GM12892 (cell line): ENCODE measurements around the gene HK1.

Experiments used
- POLR2AphosphoS5 ChIP-seq: IDR thresholded peaks from 2 replicates; pipeline ENCODE4 v1.6.1; 2011; ENCODE audit warnings: low read depth, low read length, control low read depth
- TAF1 ChIP-seq: IDR thresholded peaks from 2 replicates; pipeline ENCODE4 v1.6.1; 2011; ENCODE audit warnings: low read depth, mild to moderate bottlenecking, control low read depth, low read length, borderline replicate concordance

DNA sequence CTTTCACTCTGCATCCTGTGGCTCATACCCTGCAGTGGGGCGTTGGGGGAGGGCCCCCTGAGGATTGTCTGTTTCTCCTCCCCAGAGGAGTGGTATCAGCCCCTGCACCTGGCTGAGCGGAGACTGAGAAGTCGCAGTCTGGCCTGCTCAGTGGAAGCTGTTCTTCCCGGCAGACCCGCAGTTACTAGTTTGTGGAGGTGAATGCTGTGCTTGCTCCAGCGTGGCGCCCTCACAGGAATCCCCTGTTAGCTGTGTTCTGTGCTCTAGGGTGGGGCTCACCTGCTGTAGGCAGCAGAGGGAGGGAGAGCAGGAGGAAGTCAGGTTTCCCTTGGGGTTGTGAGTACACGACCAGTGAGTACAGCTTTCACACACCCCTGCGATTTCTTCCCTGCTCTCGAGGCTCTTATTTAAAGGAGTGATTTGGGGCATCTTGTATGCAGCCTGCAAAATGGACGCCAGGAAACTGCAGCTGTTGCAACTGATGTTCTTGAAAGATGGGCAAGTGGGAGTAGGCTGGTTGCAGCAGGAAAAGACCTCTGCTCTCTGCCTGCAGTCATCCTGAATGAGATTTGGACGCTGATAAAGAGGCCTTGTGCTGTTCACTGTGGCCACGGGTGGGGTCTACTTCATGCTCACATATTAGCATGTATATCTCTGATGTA, 66.4 kb downstream of the HK1 start:
- TF ChIP-seq POLR2AphosphoS5: no peak
- no peak for TF ChIP-seq TAF1
